Ovary (tissue), 9 donors: ENCODE data around the gene UPF1. TPM values are rescaled to one million over a fixed set of nuclear protein-coding genes. Genes with fewer than 3 reads are reported as not detected.

Source experiments
- DNase-seq, 5 donors: peaks; one replicate each; pipeline ENCODE4 v3.0.0-alpha.2; 2019 to 2020
- H3K27ac ChIP-seq, 2 donors: fragments of 200-600 bp; one replicate each; pipeline versions ENCODE4 v1.5.1 to v1.8.0; 2019 to 2022
- H3K27me3 ChIP-seq: fragments of 200-600 bp; one replicate; pipeline ENCODE4 v1.8.0; 2022
- H3K36me3 ChIP-seq: fragments of 200-600 bp; sonication (generic); one replicate; pipeline ENCODE4 v1.5.1; 2019
- H3K4me1 ChIP-seq: one replicate; pipeline ENCODE4 v1.8.1; 2013; ENCODE audit warnings: mild to moderate bottlenecking, moderate library complexity; ENCODE audit not compliant: insufficient read depth
- H3K4me3 ChIP-seq: fragments of 200-600 bp; sonication (generic); one replicate; pipeline ENCODE4 v1.5.1; 2017
- H3K9me3 ChIP-seq, 2 donors: fragments of 200-600 bp in 1 of 2; sonication (generic) in 1 of 2; one replicate each; pipeline versions ENCODE4 v1.5.1 to v1.8.1; 2013 to 2019; ENCODE audit warnings: mild to moderate bottlenecking in 1 of 2, moderate library complexity in 1 of 2
- EP300 ChIP-seq: sonication (generic); formaldehyde crosslinking; IDR thresholded peaks from one replicate; pipeline ENCODE4 v1.6.1; 2017; ENCODE audit warnings: antibody characterized with exemption
- POLR2A ChIP-seq: fragments of 450-650 bp; IDR thresholded peaks from one replicate; pipeline ENCODE4 v1.6.1; 2017; ENCODE audit warnings: antibody characterized with exemption, mild to moderate bottlenecking, moderate library complexity
- WGBS, 3 donors: extraction: QIAGEN DNeasy Blood & Tissue Kit in 1 of 3; methylation state at CpG; one replicate each; pipeline versions ENCODE4 v1.1.5 to v1.1.7; 2013 to 2017; 5-methylcytosine and 5-hydroxymethylcytosine counted together
- intact Hi-C, 4 donors: fragments of 100-400 bp; cut with DNase I; formaldehyde crosslinking; loops; one replicate each; pipeline versions ENCODE4 v1.11.0 to v1.15.1; 2022 to 2023
- polyA plus RNA-seq, 2 donors: library from polyadenylated mRNA; stranded (reverse); fragments of 200-250 nt in 1 of 2; fragments of 350-450 nt in 1 of 2; fragmentation: Illumina TruSeq in 1 of 2; extraction: RNeasy Lipid Tissue Mini Kit (QIAGEN cat#74804) in 1 of 2; gene quantifications; one replicate each; pipeline ENCODE4 v1.2.3, GENCODE V29; 2013 to 2014
- total RNA-seq, 7 donors: library from RNA; depleted of rRNA in 2 of 7; stranded (reverse); fragments of >200 nt in 2 of 7; fragmentation: NEBNext Ultra II Directional in 3 of 7; extraction: Animal tissue kit (Norgen Biotek cat#: 25700) in 3 of 7; gene quantifications; one replicate each; pipeline versions ENCODE4 v1.1.0 to v1.2.4, GENCODE V29; 2016 to 2023
- TF ChIP-seq, protein P1 (sequence below), 3 donors: fragments of 450-650 bp in 2 of 3; fragments of 200-600 bp in 1 of 3; IDR thresholded peaks; one replicate each; pipeline versions ENCODE4 v1.5.1 to v1.8.0; 2016 to 2022; ENCODE audit warnings: antibody characterized with exemption in 3 of 3, mild to moderate bottlenecking in 1 of 3
- donor health status: DM: no; HTN: no; CAD: no; lungs with moderate emphysema.
- donor health status: DM: no; HTN: no; CAD: no.
- donor health status: Bipolar disorder and iron deficiency.
- donor health status: DM: yes; HTN: yes; CAD: no.
- donor health status: DM: no; HTN: no; CAD: no.
- donor health status: DM: yes; HTN: yes; CAD: no.

Gene UPF1
- total and polyA plus RNA-seq, 9 donors = 35.4 to 89.0 (median 59.7) TPM

GRCh38 chr19:18856385-18857126, 24.8 kb downstream of the UPF1 start:
- Histone ChIP-seq H3K27me3 (no peaks in the 10 kb centered on the region), H3K36me3 (no peaks in the 10 kb centered on the region), H3K4me3 (no peak overlapping the region), H3K27ac (no peak overlapping the region), H3K4me1 (no peaks in the 10 kb centered on the region), H3K9me3 (no peaks in the 10 kb centered on the region)
- intact Hi-C loops = loop anchor here in 1 of 4 donors (10.0 kb wide), 1 partner anchor 262 kb away; no protein-coding TSS in a partner anchor
- DNase-seq = no peak
- 79 to 84% (median 84%) methylated on average over 22 of the region's 22 CpGs for WGBS, 3 donors
- TF ChIP-seq, protein P1, sequence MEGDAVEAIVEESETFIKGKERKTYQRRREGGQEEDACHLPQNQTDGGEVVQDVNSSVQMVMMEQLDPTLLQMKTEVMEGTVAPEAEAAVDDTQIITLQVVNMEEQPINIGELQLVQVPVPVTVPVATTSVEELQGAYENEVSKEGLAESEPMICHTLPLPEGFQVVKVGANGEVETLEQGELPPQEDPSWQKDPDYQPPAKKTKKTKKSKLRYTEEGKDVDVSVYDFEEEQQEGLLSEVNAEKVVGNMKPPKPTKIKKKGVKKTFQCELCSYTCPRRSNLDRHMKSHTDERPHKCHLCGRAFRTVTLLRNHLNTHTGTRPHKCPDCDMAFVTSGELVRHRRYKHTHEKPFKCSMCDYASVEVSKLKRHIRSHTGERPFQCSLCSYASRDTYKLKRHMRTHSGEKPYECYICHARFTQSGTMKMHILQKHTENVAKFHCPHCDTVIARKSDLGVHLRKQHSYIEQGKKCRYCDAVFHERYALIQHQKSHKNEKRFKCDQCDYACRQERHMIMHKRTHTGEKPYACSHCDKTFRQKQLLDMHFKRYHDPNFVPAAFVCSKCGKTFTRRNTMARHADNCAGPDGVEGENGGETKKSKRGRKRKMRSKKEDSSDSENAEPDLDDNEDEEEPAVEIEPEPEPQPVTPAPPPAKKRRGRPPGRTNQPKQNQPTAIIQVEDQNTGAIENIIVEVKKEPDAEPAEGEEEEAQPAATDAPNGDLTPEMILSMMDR (IDR thresholded peaks at IDR 0.05) = no peak
- TF ChIP-seq POLR2A (no peak), EP300 (no peak)

- Histone ChIP-seq H3K27me3 (no peaks in the 10 kb centered on the region), H3K4me1 (no peaks in the 10 kb centered on the region), H3K4me3 (no peak overlapping the region), H3K27ac (no peak overlapping the region), H3K36me3 (no peaks in the 10 kb centered on the region), H3K9me3 (no peaks in the 10 kb centered on the region)
- TF ChIP-seq POLR2A = no peak
- no peak for TF ChIP-seq EP300
- TF ChIP-seq, protein P1 (IDR thresholded peaks at IDR 0.05) = no peak
- DNase-seq = no peak
- whole genome bisulfite sequencing, 3 donors = 90 to 92% (median 92%) methylated on average over 13 of the region's 13 CpGs
- intact Hi-C loops = loop anchor here in 1 of 4 donors (10.0 kb wide), 1 partner anchor 262 kb away; no protein-coding TSS in a partner anchor
These were observed 25.5 kb downstream of the UPF1 start for GRCh38 chr19:18857223-18857622.

DNA sequence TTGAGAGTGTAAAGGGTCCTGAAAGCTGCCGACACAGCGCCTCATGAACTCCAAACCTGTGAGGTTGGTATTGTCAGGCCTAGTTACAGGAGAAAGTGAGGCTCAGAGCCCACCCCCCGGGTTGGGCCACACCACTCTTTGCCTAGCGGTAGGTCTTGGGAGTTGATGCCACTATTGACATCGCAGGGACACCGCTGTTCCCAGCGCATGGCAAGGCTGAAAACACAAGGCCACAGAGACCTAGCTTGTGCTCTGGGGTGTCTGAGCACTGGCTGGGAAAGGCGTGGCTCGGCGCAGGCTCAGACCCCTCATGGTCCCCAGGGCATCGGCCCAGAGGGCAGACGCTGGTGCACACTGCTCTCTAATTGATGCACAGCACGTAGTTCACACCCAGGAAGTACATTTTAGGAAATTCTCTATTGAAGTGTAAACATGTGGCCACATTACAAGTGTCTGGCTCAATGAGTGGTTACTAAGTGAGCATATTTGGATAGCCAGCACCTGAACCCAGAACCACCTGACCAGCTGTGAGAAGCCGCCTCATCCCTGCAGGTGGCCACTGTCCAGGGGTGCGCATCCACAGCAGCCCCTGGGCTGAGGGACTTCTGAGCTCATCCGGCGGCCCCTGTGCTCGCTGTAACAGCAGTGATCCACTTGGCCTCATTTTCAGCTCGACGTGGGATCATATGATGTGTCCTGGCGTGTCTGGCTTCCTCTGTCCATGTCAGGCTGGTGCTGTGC, 27.3 kb downstream of the UPF1 start:
- H3K4me1 ChIP-seq = no peaks in the 10 kb centered on the region
- no peak for DNase-seq
- no peaks in the 10 kb centered on the region for H3K27me3 ChIP-seq
- no peak overlapping the region for H3K4me3 ChIP-seq
- TF ChIP-seq EP300 (no peak), POLR2A (no peak)
- TF ChIP-seq, protein P1 (IDR thresholded peaks at IDR 0.05) = no peak
- intact Hi-C loops = loop anchor here in 1 of 4 donors (10.0 kb wide), 1 partner anchor 264 kb away; no protein-coding TSS in a partner anchor
- H3K27ac ChIP-seq = no peak overlapping the region
- no peaks in the 10 kb centered on the region for H3K9me3 ChIP-seq
- no peaks in the 10 kb centered on the region for H3K36me3 ChIP-seq
- 86 to 87% (median 87%) methylated on average over 21 of the region's 21 CpGs for WGBS, 3 donors

DNA sequence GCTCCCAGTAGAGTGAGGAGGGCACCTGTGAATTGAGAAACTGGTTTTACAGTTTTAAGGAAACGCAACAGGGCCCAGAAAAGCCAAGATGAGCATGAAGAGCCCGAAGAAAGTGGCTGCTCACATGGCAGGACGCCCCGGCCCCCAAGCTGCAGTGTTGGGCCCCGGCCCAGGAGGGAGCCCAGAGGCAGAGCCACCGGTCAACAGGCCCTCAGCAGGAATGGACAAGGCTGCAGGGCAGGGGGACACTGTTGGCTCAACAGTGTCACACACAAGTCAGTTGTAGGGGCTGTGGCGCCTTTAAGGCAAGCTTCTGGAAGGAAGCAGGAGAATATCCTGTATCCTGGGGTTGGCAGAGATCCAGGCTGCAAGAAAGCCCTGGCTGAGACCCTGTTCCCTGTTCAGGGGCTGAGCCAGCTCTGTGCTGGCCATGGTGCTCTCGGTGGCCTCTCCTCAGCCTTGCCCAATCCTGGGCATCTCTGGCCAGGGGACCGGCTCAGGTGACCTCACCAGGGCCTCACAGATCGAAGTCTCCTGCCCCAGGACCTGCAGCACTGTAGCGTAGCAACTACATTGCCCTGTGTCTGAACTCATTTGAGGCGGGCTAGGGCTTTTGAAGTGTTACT, 28.0 kb downstream of the UPF1 start:
- no peak for DNase-seq
- intact Hi-C loops = loop anchor here in 3 of 4 donors (10.0 kb wide), 3 partner anchors 85 to 405 kb away; partner anchors contain the start of gene HOMER3 (in 1 of the 3)
- TF ChIP-seq, protein P1 (IDR thresholded peaks at IDR 0.05) = no peak
- TF ChIP-seq POLR2A (no peak), EP300 (no peak)

More for the DNA sequence above, 28.0 kb downstream of the UPF1 start:
- Histone ChIP-seq H3K27ac (no peak overlapping the region), H3K27me3 (no peaks in the 10 kb centered on the region), H3K4me1 (no peaks in the 10 kb centered on the region), H3K9me3 (no peaks in the 10 kb centered on the region), H3K4me3 (no peak overlapping the region), H3K36me3 (no peaks in the 10 kb centered on the region)
- 80 to 84% (median 83%) methylated on average over 12 of the region's 12 CpGs for WGBS, 3 donors
